Omental fat pad (tissue), 4 donors: ENCODE measurements around the gene ROBO2. TPM values are rescaled to one million over a fixed set of nuclear protein-coding genes. Genes with fewer than 3 reads are reported as not detected.

Experiments used
- ATAC-seq: fragments of 150-250 bp; one replicate; pipeline ENCODE4 v1.9.1; 2016; ENCODE audit warnings: mild to moderate bottlenecking, moderate library complexity; ENCODE audit not compliant: low FRiP score
- DNase-seq: peaks from one replicate; pipeline ENCODE4 v3.0.0-alpha.2; 2019; ENCODE audit warnings: low spot score
- total RNA-seq, 4 donors: library from RNA; depleted of rRNA; stranded (reverse); fragments of >200 nt; gene quantifications; one replicate each; pipeline ENCODE4 v1.1.0, GENCODE V29; 2016
- TF ChIP-seq, protein P1 (sequence below), 3 donors: fragments of 450-650 bp; IDR thresholded peaks; one replicate each; pipeline ENCODE4 v1.5.1; 2016 to 2017; ENCODE audit warnings: antibody characterized with exemption in 3 of 3, mild to moderate bottlenecking in 3 of 3, moderate library complexity in 2 of 3

The ROBO2 gene
- total RNA-seq, 4 donors from 2014 or later, result 0.12 to 1.3 (median 1.1) TPM

DNA sequence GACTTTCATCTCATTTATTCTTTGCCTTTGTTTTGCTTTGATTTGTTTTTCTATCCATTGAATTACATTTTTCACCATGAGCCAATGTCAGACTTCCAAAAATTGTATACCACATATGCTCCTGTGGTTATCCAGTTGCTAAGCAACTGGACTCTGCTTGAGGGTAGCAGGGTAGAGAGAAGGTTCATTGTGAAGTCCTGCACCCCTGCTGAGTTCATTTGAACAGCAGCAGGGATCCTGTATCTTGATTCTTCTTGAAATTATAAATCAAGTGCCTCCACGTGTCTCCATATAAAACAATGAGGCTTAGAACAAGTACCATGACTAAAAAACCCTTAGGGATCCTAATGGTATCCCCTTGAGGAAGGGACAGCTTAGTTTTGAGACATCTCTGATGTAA lies 449.3 kb downstream of the ROBO2 start:
- TF ChIP-seq, protein P1, sequence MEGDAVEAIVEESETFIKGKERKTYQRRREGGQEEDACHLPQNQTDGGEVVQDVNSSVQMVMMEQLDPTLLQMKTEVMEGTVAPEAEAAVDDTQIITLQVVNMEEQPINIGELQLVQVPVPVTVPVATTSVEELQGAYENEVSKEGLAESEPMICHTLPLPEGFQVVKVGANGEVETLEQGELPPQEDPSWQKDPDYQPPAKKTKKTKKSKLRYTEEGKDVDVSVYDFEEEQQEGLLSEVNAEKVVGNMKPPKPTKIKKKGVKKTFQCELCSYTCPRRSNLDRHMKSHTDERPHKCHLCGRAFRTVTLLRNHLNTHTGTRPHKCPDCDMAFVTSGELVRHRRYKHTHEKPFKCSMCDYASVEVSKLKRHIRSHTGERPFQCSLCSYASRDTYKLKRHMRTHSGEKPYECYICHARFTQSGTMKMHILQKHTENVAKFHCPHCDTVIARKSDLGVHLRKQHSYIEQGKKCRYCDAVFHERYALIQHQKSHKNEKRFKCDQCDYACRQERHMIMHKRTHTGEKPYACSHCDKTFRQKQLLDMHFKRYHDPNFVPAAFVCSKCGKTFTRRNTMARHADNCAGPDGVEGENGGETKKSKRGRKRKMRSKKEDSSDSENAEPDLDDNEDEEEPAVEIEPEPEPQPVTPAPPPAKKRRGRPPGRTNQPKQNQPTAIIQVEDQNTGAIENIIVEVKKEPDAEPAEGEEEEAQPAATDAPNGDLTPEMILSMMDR (IDR thresholded peaks at IDR 0.05), result no peak
- DNase-seq (no peak), ATAC-seq (no peak)

DNA sequence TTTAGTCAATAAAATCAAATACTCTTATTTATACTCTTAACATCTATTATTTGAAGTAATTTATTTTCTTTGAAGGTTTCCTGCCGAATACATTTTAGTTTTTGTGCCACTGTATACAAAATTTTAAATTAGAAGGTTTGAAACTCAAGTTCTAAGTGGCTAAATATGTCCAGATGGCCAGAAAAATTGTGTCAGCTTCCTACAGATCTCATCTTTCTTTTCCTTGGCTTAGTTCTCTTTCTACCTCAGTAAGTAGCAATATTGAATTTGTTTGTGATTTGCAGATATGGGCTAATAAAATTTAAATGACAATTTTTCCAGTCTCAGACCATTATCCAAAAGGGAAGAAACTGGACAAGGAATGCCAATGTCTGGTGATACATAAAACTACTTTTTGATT lies 452.1 kb downstream of the ROBO2 start:
- TF ChIP-seq, protein P1 (IDR thresholded peaks at IDR 0.05), result no peak
- DNase-seq, result no peak
- no peak for ATAC-seq

DNA sequence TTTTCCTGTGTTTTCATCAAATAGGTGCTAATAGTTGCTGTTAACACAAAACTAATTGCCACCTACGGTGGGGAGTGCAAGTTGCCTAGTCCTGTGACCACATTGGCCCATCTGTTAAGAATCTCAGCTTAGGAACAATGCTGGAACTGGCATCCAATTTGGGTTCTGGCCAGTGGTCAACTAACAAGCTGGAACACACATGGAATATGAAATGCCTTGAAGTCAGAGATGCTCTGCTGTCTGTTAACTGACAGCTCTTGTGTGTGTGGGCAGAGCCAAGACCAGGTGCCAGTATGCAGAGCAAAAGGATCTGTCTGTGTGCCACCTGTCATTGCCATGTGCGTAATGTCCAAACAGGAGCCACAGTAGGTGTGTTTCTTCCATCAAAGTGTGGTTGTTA lies 460.8 kb downstream of the ROBO2 start:
- no peak for DNase-seq
- TF ChIP-seq, protein P1 (IDR thresholded peaks at IDR 0.05), result no peak
- ATAC-seq, result no peak

DNA sequence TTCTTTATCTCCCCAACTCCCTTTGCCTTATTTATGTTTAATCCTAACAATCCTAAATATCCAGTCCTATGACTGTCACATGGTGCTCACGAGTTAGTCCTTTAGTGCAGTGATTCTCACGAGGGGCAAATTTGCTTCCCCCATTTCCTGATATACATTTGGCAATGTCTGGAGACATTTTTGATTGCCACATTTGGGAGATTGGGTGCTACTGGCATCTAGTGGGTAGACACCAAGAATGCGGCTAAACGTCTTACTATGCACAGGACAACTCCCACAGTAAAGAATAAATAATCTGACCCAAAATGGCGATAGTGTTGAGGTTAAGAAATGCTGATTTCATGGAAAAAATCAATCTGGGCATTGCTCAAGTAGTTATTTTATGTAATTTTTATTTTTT lies 466.5 kb downstream of the ROBO2 start:
- TF ChIP-seq, protein P1 (IDR thresholded peaks at IDR 0.05), result no peak
- no peak for ATAC-seq

DNA sequence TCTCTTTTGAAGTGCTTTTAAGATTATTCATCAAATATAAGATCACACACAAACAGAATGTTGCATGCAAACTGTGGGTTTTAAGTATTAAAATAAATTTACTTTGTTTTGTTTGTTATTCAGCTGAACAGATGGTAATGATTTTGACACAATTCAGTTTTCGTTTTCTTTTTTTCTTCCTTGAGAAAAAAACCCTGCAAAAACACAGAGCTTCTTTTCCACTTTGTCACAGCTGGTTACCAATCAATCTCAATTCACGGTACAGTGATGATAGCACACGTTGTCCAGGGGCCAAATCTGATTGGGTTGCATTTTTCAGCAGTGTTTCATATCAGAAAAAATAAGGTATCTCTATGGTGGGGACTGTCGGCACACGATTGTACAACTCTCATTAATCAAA lies 473.6 kb downstream of the ROBO2 start:
- TF ChIP-seq, protein P1 (IDR thresholded peaks at IDR 0.05), result no peak
- ATAC-seq (no peak), DNase-seq (no peak)

More for the DNA sequence above, 466.5 kb downstream of the ROBO2 start:
- no peak for DNase-seq

DNA sequence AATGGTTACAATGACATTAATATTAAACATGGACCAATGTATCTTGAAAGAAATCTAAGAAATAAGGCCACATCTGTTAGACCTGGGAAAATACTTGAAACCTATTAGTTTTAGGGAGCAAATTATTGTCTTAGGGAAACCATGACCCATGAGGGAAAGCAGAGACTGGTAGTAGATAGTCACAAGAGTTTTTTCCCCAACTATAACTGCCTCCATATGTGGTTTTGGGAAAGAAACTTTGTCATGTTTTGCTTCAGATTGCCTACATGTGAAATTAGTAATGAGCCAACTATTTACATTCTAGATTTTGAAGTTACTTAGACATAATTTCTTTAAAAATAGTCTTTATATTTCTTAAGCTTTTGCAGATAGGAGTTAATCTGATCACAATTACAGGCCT lies 474.9 kb downstream of the ROBO2 start:
- TF ChIP-seq, protein P1 (IDR thresholded peaks at IDR 0.05), result no peak
- DNase-seq, result no peak

DNA sequence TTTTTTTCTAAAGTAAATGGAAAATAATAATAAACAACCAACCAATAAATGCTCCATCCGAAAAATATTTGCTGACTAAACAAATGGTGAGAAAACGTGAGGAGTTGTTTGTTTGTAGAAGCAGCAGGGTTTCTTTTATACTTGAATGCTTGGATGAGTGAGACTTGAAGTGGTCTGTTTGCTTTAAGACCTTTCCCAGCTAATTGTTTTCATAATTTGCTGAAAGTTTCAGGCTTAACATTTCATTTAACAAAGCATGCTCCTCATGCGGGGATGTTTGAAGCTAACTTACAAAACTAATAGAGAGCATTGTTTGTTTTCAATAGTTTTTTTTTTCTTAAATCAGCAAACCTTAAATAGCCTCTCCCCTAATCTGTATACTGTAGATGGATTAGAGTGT lies 484.6 kb downstream of the ROBO2 start:
- no peak for DNase-seq

More for the DNA sequence above, 474.9 kb downstream of the ROBO2 start:
- no peak for ATAC-seq

More for the DNA sequence above, 484.6 kb downstream of the ROBO2 start:
- TF ChIP-seq, protein P1 (IDR thresholded peaks at IDR 0.05), result no peak
- no peak for ATAC-seq
